Right forelimb (tissue), 1 donor: ENCODE data around the gene BTBD17.
"Not testable (repeated sequence)": the region's sequence is repeated elsewhere in the genome, so short reads cannot be mapped to it uniquely, and the experiment has no call there.

Experiments used
- DNase-seq: peaks from one replicate; pipeline ENCODE4 v3.0.0-alpha.2; 2018

The BTBD17 gene, protein sequence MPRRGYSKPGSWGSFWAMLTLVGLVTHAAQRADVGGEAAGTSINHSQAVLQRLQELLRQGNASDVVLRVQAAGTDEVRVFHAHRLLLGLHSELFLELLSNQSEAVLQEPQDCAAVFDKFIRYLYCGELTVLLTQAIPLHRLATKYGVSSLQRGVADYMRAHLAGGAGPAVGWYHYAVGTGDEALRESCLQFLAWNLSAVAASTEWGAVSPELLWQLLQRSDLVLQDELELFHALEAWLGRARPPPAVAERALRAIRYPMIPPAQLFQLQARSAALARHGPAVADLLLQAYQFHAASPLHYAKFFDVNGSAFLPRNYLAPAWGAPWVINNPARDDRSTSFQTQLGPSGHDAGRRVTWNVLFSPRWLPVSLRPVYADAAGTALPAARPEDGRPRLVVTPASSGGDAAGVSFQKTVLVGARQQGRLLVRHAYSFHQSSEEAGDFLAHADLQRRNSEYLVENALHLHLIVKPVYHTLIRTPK

DNA sequence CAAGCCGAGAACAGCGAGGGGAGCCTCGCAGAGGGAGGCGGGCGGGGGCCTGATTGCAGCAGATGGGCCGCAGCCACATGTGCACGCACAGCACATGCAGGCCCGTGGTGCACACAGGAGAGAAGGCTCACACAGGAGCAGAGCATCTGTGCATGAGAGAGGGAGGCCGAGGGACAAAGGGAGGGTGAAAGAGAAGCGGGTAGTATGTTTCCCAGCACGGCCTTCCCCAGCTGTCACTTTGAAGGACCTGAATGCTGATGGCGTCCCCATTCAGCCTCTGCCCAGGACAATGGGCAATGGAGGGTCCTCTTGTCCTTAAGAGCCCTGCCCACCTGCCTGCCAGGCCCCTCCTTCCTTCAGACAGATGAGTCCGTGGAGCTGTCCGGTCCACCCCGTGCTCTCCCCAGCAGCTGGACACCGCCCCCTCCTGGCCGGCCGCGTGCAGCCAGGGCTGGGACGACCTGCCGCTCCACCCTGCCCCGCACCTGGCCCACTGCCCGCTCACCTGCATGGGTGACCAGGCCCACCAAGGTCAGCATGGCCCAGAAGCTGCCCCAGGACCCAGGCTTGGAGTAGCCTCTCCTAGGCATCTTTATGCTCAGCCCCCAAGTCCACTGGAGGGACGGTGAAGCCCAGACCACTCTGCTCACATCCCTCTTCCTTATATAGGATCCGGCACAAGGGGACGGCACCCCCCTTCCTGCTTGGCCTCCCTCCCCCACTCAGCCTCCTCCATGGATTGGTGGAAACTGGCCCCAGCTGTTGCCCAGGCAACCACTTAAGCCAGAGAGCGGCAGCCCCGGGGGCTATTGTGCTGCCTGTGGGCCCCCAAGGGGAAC lies at the start of gene BTBD17:
TSS of gene BTBD17 (minus strand) at position 639 of the 839 bp plus-strand sequence. CDS start at position 590, 49 bp downstream.
- peak; percentile 71 for DNase-seq

DNA sequence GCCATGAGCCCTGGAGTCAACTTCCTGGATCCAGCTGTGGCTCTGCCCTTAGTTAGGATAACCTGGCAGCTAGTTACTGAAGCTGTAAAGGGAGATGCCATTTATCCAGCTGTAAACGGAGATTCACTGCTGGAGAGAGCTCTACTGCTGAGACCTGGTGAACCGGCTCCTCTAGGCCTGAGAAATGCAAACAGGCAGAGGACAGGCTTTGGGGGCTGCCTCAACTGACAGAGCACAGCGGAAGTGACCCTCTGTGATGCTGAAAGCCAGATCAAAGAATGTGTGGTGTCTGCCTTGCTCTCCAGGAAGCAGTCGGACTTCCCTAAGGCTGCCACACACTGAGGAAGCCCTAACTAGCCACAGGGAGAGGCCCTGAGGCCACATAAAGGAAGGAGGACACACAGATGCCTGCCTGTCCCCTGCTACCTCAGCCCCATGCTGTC lies 48.4 kb upstream of the BTBD17 start:
- DNase-seq, result no peak

DNA sequence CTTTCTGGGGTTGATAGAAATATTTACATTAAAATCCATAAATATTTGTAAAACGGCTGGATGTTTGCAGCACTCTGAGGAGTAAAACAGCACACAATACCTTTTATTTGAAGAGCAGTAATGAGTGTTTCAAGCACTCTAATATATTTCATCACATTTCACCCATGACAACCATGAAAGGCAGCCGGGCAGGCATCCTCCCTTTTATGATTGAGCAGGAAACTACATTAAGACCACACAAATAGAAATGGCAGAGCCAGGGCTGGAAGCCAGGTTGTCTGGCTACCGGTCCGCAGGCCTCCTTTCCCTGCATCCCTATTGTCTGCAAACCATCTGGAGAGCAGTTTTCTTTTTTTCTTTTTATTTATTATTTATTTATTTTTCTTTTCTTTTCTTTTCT lies 47.1 kb upstream of the BTBD17 start:
- DNase-seq, result no peak

DNA sequence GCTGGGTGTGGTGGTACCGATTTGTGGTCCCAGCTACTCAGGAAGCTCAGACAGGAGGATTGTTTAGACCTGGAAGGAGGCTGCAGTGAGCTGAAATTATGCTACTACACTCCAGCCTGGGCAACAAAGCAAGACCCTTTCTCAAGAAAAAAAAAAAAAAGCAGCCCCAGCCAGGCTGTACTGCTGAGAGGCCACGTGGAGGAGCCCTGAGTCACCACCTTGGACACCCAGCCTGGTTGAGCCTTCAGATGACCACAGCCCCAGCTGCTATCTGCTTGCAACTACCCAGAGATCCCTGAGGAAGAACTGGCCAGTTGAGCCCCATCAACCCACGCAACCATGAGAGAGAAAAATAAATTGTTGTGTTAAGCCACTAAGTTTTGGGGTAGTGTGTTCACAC lies 46.6 kb upstream of the BTBD17 start:
- no peak for DNase-seq

DNA sequence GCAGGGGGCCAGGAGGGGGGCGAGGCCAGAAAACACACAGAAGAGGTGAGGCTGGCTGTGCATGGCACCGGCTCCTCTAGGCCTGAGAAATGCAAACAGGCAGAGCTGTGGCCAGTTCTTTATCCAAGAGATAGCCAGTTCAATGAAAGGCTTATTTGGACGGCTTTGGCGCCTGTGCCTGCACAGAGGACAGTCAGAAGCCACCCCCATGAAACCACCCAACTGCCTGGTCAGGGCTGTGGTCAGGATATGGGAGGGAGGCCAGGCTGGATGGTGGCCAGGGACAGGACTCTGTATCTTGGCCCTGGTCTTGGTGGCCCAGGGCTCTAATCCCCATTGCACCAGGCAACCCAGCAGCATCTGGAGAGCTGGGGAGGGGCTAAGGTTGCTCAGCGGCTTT lies 45.7 kb upstream of the BTBD17 start:
- DNase-seq, result no peak

DNA sequence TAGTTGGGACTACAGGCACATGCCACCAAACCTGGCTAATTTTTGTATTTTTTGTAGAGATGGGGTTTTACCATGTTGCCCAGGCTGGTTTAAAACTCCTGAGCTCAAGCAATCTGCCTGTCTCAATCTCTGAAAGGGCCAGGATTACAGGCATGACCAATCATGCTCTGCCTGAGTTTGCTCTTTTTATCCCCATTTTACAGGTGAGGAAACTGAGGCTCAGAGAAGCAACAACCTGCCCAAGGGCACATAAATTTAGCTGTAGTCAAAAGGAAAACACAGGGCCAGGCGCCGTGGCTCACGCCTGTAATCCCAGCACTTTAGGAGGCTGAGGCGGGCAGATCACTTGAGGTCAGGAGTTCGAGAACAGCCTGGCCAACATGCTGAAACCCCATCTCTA lies 43.6 kb upstream of the BTBD17 start:
- DNase-seq, result not testable (repeated sequence)

DNA sequence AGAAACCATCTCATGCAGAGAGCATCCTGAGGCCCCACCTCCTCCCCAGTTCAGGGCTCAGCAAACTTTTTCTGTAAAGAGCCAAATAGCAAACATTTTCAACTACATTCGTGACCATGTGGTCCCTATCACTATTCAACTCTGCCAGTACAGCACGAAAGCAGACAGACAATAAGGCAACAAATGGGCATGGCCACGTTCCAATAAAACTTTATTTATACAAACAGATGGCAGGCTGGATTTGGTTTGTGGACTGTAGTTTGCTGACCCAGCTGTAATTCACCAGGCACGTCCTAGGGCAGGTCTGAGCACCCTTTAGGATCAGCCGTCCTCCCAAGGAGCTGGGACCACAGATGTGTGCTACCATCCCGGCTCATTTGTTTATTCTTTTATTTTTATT lies 43.1 kb upstream of the BTBD17 start:
- DNase-seq, result no peak

DNA sequence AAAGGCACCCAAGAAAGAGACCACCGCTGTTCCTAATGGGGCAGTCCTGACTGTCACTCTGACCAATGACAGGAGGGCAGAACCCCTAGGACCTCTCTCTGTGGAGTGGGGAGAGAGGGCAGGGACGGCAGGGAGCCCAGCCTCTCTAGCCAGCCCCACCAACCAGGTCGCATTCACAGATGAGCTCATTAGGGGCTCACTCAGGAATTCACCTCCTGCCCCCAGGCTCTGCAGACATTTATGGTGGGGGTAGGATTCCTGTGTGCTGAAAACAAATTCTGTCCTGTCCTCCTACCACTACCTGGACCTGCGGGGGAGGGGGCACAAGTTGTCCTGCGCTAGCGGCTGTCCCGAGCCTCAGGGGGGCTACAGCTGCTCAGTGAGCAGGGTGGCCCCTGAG lies 42.5 kb upstream of the BTBD17 start:
- DNase-seq, result no peak

DNA sequence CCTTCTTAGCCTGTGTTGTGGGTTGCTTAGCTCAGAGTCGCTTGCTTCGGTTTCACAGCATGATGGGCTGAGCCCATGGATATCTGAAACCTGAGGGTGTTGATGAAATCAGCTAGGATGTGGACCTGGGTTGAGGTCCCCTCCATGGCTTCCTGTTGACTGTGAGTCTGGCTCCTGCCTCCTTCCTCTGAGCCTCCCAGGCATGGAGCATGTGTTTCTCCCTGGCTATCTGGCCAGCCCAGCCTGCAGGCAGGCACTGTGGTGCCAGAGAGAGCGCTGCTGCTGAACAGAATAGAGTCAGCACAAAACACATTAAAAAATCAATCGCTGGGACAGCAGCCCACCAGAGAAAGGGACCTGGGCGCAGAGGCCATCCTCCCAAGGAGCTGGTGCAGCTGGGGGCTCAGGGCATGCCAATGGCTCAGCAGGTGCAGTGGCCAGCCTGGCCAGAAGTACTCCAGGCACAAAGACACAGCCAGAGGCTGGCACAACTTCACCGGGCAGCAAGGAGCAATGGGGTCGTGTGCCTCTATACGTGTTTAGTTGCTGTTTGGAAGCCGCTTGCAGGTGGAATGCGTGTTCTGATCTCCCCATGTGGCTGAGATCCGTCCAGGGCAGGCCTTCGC lies 42.0 kb upstream of the BTBD17 start:
- no peak for DNase-seq

DNA sequence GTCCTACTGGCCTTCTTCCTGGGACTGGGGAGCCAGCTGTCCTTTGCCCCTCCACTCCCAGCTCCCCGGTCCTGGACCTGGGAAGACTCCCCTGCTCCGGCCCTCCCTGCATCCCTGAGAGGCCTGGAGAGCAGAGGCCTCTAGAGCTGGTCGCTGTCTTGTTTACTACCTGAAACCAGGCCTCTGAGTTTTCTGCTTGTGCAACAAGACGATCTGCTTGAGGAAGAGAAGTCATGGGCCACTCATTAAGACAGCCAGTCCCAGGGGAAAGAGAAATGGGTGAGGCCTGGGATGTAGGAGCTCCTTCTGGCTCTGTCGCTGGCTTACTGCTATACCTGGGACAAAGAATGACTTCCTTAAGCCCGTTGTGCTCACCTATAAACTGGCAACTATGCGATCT lies 40.4 kb upstream of the BTBD17 start:
- no peak for DNase-seq

DNA sequence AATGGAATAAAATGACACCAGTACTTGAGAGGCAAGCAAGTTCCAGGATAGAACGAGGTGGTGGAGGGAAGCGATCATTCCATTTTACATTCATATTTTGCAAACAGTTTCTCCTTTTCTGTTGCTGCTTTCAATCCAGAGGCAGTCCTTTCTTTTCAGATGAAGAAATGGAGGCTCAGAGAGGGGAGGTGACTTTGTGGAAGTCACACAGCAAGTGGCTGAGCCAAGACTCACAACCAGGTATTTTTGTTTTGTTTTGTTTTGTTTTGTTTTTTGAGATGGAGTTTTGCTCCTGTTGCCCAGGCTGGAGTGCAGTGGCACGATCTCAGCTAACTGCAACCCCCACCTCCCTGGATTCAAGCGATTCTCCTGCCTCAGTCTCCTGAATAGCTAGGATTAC lies 34.9 kb upstream of the BTBD17 start:
- DNase-seq, result no peak

DNA sequence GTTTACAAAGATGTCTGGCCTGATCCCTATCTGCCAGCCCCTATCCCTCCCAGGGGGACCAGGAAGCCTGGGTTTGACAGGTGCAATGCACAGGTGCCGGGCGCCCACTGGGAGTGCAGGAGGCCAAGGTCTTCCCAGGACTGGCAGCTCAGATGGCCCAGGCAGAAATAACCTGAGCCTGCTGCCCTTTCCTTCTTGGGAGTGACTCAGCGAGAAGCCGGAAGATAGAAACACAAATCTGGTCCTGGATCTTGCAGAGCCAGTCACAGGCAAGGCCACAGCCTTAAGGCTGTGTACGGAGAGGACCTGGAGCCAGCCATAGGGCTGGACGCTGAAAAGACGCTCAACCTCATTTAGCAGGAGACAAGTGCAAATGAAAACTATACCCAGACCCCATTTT lies 33.3 kb upstream of the BTBD17 start:
- DNase-seq, result no peak

DNA sequence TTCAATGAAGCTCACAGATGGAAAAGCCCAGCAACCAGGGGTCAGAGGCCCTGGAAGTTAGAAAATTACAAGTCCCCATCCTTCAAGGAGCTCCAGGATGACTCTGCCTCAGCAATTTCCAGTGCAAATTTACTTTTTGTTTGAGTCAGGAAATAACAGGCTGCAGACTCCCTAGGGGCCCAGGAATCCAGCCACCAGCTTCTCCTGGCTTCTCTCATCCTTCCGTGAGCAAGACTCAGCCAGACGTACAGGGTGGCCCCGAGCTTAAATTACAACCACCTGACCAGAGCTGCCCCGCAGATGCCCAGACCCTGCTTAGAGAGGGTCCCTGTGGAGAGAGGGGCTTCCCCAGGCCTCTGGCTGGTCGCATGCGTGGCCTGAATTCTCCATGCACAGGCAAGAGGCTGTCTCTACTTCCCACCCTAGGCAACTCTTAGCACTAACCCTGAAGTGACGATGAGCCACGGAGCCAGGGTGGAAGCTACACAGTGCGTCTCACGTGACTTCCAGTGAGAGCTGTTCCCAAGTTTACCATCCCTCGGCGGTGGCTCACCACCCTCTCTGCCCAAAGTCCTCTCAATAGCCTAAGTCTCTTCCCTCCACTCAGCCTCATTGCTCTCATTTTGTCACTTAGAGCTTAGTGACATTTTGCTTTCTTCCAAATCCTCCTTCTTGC lies 32.7 kb upstream of the BTBD17 start:
- DNase-seq, result no peak

DNA sequence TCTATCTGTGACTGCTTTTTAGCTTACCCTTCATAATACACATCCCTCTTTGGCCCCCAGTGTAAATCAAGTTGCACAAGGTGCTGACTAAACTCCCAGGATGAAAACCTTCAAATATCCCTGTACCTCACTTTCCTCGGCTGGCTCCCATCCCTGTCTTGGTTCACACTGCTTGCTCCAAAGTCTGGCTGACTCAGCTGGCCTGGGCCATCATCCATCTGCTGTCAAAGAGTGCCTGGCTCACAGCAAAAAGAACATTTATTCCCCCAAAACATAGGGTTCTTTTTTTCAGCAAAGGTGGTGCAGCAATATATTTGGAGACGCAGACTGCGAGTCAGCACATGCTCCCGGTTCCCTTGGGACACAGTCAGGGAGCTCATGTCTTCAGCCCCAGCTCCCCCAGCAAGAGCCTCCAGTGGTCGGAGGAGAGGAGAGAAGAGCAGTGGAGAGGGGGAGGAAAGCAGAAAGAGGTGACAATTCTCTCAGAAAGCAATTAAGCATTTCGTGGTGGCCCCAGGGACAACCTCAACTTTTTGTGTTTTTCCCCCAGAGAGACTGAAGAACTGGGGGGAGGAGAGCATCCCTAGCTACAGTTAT lies 31.8 kb upstream of the BTBD17 start:
- DNase-seq, result no peak

DNA sequence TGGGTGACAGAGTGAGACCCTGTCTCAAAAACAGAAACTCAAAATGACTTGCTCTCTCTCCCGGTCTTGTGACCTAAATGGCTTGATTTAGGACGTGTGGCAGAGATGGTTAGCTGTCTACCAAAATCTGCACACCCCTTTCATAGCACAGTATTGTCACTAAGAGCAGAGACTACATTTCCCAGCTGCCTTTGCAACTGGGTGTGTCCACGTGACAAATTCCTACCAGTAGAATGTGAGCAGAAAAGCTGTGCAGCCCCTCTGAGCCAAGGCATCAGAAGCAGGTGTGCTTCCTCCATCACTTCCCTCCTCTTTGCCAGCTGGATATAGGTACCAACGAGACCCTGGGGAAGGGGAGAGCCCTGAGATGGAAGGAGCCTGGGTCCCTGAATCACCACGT lies 31.2 kb upstream of the BTBD17 start:
- no peak for DNase-seq

DNA sequence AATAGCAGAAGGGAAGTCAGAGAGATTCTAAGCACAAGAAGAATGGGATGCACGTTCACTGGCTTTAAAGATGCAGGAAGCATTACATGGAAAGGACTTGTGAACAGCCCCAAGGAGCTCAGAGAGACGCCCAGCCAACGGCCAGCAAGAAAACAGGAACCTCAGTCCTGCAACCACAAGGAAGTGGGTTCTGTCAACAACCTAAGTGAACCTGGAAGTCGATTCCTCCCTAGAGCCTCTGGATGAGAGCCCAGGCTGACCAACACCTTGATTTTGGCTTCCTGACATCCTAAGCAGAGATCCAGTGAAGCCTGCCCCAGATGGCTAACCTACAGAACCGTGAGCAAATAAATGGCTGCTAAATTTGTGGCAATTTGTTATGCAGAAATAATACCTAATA lies 30.1 kb upstream of the BTBD17 start:
- no peak for DNase-seq

DNA sequence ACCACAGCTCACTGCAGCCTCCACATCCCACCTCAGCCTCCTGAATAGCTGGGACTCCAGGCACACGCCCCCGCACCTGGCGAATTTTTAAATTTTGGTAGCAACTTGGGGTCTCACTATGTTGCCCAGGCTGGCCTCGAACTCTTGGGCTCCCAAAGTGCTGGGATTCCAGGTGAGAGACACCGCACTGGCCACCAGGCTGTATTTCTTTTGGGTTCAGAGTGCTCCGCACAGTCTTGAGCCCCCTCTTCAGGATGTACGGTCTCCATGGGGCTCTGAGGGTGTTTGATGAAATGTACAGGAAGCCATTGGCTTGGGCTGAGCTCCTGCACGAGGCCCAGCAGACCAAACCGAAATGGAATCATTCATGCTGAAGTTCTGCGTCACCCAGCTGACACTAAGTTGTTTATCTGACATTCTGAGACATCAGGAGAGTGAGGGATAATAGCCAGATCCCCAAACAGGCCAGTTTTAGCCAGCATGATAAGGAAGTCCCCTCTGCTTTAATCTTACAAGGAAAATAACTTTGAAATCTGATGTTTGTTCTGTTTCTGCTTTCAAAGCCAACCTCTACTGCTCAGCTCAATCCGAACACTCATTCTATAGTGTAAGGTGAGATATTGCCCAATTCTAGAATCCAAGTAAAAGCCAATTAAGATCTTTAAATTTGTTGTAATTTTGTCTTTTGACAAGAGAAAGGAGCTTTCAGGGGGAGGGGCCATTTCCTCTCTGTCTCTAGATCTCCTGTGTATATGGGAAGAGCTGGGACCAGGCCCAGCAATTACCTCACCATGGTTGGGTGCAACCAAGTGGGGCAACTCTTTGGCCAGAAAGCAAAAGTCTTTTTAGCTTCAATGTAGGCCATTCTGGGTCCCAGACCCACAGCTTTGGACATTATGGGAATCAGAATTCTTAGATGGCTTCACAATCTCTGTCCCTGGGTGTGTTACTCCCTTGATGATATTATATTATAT lies 29.3 kb upstream of the BTBD17 start:
- DNase-seq, result no peak

DNA sequence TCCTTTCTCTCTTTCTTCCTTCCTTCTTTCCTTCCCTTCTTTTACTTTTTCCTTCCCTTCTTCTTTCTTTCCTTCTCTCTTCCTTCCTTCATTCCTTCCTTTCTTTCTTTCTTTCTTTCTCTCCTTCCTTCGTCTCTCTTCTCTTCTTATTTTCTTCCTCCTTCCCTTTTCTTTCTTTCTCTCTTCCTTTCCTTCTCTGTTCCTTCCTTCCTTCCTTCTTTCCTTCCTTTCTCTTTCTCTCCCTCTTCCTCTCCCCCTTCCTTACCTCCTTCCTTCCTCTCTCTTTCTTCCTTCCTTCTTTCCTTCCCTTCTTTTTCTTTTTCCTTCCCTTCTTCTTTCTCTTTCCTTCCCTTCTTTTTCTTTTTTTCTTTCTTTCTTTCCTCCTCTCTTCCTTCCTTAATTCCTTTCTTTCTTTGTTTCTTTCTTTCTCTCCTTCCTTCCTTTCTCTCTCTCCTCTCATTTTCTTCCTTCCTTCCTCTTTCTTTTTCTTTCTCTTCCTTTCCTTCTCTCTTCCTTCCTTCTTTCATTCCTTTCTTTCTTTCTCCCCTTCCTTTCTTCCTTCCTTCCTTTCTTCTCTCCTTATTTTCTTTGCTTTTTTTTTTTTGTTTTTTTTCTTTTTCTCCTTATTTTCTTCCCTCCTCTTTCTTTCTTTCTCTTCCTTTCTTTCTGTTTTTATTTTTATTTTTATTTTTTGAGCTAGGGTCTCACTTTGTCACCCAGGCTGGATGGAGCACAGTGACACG lies 28.4 kb upstream of the BTBD17 start:
- DNase-seq, result no peak

DNA sequence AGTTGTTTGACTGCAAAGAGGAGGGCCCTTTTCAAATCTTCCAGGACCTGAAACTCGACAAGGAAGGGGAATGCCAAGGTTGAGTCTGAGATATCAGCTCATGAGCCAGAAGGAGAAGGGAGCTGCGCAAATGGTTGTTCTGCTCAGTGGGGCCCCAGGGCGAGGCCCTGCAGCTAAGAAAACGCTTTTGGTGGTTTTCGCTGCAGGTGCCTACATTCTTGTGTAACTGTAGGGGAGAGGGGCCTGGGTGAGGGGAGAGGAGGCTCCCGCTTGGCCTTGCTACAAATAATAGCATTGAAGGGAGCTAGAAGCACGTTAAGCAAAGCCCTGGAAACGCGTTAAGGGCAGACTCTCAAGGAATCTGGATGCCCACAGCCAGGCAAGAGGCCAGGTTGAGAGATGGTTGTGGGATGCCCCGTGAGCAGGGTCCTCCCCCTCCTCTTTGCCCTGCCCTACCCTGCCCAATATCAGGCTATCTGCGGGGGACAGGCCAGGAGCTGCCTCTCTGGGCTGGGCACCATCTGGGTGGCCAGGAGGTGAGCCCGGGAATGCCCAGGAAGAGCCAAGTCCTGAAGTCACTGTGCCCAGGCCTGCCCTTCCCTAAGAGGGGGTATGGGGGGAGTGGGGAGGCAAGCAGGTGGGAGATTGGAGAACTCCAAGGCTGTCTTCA lies 27.6 kb upstream of the BTBD17 start:
- DNase-seq, result no peak
